NB4 (cell line): ENCODE data around the gene ADAM12.

Source experiments
- DNase-seq: peaks from one replicate; pipeline ENCODE4 v3.0.0; 2010; ENCODE audit warnings: low read depth
- H3K4me3 ChIP-seq: one replicate; pipeline ENCODE4 v1.5.1; 2011; ENCODE audit warnings: mild to moderate bottlenecking, low read depth, low read length, moderate library complexity
- MAX ChIP-seq: IDR thresholded peaks from 2 replicates; pipeline ENCODE4 v1.6.1; 2011; ENCODE audit warnings: low read depth, low read length
- MYC ChIP-seq: IDR thresholded peaks from 2 replicates; pipeline ENCODE4 v1.6.1; 2011; ENCODE audit warnings: low read depth, low read length
- POLR2A ChIP-seq: IDR thresholded peaks from 2 replicates; pipeline ENCODE4 v1.6.1; 2011; ENCODE audit warnings: mild to moderate bottlenecking; ENCODE audit not compliant: insufficient read length; ENCODE audit errors: extremely low read depth
- TF ChIP-seq, protein P1 (sequence below): IDR thresholded peaks from one replicate; pipeline ENCODE4 v1.5.1; 2012; ENCODE audit warnings: low read depth, low read length

The ADAM12 gene

GRCh38 chr10:126264102-126265018 lies 123.9 kb downstream of the ADAM12 start:
- TF ChIP-seq POLR2A (no peak), MYC (no peak), MAX (no peak)
- TF ChIP-seq, protein P1, sequence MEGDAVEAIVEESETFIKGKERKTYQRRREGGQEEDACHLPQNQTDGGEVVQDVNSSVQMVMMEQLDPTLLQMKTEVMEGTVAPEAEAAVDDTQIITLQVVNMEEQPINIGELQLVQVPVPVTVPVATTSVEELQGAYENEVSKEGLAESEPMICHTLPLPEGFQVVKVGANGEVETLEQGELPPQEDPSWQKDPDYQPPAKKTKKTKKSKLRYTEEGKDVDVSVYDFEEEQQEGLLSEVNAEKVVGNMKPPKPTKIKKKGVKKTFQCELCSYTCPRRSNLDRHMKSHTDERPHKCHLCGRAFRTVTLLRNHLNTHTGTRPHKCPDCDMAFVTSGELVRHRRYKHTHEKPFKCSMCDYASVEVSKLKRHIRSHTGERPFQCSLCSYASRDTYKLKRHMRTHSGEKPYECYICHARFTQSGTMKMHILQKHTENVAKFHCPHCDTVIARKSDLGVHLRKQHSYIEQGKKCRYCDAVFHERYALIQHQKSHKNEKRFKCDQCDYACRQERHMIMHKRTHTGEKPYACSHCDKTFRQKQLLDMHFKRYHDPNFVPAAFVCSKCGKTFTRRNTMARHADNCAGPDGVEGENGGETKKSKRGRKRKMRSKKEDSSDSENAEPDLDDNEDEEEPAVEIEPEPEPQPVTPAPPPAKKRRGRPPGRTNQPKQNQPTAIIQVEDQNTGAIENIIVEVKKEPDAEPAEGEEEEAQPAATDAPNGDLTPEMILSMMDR = no peak
- DNase-seq = no peak
- H3K4me3 ChIP-seq = no peak overlapping the region

- H3K4me3 ChIP-seq = no peak overlapping the region
- TF ChIP-seq, protein P1 = no peak
- TF ChIP-seq MYC (no peak), MAX (no peak), POLR2A (no peak)
- no peak for DNase-seq
Measured at GRCh38 chr10:126263006-126263676, 125.1 kb downstream of the ADAM12 start.

DNA sequence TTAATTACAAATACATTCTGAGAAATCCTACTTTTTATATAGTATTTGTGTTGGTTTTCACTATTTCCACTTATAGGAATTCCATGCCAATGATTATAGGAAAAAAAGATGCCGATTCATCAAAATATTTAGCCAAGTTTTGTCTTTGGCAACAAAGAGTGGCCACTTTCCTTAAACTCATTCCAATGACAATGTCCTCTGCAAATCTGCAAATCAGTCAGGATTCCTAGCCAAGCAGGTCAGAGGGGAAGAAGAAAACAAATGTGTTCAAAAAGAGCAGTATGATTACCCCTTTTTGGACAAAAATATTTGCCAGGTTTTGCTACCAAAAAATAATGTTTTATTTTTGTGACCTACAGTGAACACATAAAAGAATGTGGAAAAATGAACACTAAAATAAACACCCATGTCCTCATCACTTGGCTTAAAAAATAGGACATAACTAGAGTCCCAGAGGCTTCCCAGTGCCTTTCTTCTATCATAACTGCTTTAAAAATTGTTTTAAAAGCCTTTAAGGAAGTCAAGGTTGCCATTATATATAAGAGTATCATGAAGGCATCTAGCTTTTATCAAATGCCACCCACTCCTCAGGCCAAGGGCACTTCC lies 125.9 kb downstream of the ADAM12 start:
- no peak overlapping the region for H3K4me3 ChIP-seq
- TF ChIP-seq MYC = no peak
- TF ChIP-seq, protein P1 = no peak
- no peak for TF ChIP-seq POLR2A
- no peak for TF ChIP-seq MAX
- no peak for DNase-seq

DNA sequence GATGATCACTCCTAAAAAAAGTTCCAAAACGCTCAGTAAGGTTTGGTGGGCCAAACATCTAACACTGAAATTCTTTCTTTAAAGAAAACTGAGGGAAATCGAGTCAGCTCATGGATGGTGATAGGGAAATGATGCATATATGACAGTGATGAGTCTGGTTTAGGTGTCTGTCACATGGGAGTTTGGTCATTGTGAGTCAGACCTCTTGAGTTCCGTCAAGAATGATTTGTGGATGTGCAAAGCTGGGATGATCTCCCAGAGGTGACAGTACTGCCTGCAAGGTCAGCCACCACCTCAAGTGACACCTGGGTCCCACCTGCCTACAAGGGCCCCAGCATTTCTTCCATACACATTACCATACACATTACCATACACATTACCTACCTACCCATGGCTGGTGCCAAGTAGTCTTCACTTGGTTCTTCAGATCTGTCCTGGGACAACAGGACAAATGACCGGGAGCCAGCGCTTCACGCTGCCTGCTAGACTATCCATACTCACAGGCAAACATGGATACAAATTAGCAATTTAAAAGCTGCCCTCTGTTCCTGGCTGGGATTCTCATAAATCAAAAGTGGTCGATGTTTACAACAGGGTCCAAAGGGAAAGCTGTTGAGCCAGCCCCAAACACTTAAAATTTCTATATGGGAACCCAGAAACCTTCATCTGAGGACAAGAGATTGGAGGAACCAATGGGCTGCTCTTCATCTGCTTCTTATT lies 128.4 kb downstream of the ADAM12 start:
- H3K4me3 ChIP-seq = no peak overlapping the region
- no peak for DNase-seq
- no peak for TF ChIP-seq MYC
- TF ChIP-seq, protein P1 = no peak
- TF ChIP-seq POLR2A = no peak
- TF ChIP-seq MAX = no peak

- H3K4me3 ChIP-seq = no peak overlapping the region
- TF ChIP-seq MYC (no peak), MAX (no peak)
- TF ChIP-seq, protein P1 = peak; percentile 11
- DNase-seq = peak; percentile 4
Measured at GRCh38 chr10:126256864-126257263, 131.4 kb downstream of the ADAM12 start.
